ENCODE data around the gene ZNF860.
"Not testable (repeated sequence)": the region's sequence is repeated elsewhere in the genome, so short reads cannot be mapped to it uniquely, and the experiment has no call there.

ZNF860 gene

GRCh38 chr3:32003380-32003779 is 21.8 kb downstream of the ZNF860 start:
- Histone ChIP-seq H3K9ac (ENCODE audit: low read length) (no peak overlapping the region), H3K9me3 (ENCODE audit: control insufficient read depth, low read length) (no peaks in the 10 kb centered on the region)

GRCh38 chr3:32004113-32004765 is 22.7 kb downstream of the ZNF860 start:
- no peaks in the 10 kb centered on the region for H3K4me1 ChIP-seq (ENCODE audit: control insufficient read depth, insufficient read depth, low read length)
- no peaks in the 10 kb centered on the region for H3K9me3 ChIP-seq (ENCODE audit: control insufficient read depth, low read length)
- no peak overlapping the region for H3K4me3 ChIP-seq (ENCODE audit: low read length)
- no peaks in the 10 kb centered on the region for H3K27me3 ChIP-seq (ENCODE audit: control insufficient read depth, insufficient read depth, low read length)
- H3K36me3 ChIP-seq (ENCODE audit: control insufficient read depth, insufficient read depth, low read length) = no peaks in the 10 kb centered on the region
- no peak overlapping the region for H3K9ac ChIP-seq (ENCODE audit: low read length)

More at GRCh38 chr3:32003380-32003779, 21.8 kb downstream of the ZNF860 start:
- H3K27me3 ChIP-seq (ENCODE audit: control insufficient read depth, insufficient read depth, low read length) = no peaks in the 10 kb centered on the region
- no peak overlapping the region for H3K4me3 ChIP-seq (ENCODE audit: low read length)
- H3K4me1 ChIP-seq (ENCODE audit: control insufficient read depth, insufficient read depth, low read length) = no peaks in the 10 kb centered on the region
- H3K36me3 ChIP-seq (ENCODE audit: control insufficient read depth, insufficient read depth, low read length) = no peaks in the 10 kb centered on the region

GRCh38 chr3:32009101-32009500 is 27.6 kb downstream of the ZNF860 start:
- H3K27me3 ChIP-seq (ENCODE audit: control insufficient read depth, insufficient read depth, low read length) = no peaks in the 10 kb centered on the region
- H3K4me3 ChIP-seq (ENCODE audit: low read length) = no peak overlapping the region
- no peaks in the 10 kb centered on the region for H3K9me3 ChIP-seq (ENCODE audit: control insufficient read depth, low read length)
- H3K36me3 ChIP-seq (ENCODE audit: control insufficient read depth, insufficient read depth, low read length) = no peaks in the 10 kb centered on the region
- H3K9ac ChIP-seq (ENCODE audit: low read length) = no peak overlapping the region
- no peaks in the 10 kb centered on the region for H3K4me1 ChIP-seq (ENCODE audit: control insufficient read depth, insufficient read depth, low read length)

- Histone ChIP-seq H3K36me3 (ENCODE audit: control insufficient read depth, insufficient read depth, low read length) (no peaks in the 10 kb centered on the region), H3K4me1 (ENCODE audit: control insufficient read depth, insufficient read depth, low read length) (no peaks in the 10 kb centered on the region), H3K9ac (ENCODE audit: low read length) (no peak overlapping the region), H3K27me3 (ENCODE audit: control insufficient read depth, insufficient read depth, low read length) (no peaks in the 10 kb centered on the region), H3K4me3 (ENCODE audit: low read length) (no peak overlapping the region), H3K9me3 (ENCODE audit: control insufficient read depth, low read length) (no peaks in the 10 kb centered on the region)
Observed at GRCh38 chr3:32009957-32010356, 28.4 kb downstream of the ZNF860 start.

GRCh38 chr3:32010699-32011098 is 29.1 kb downstream of the ZNF860 start:
- not testable (repeated sequence) for H3K27me3 ChIP-seq (ENCODE audit: control insufficient read depth, insufficient read depth, low read length); H3K9me3 ChIP-seq (ENCODE audit: control insufficient read depth, low read length); H3K4me1 ChIP-seq (ENCODE audit: control insufficient read depth, insufficient read depth, low read length); H3K36me3 ChIP-seq (ENCODE audit: control insufficient read depth, insufficient read depth, low read length); H3K9ac ChIP-seq (ENCODE audit: low read length); H3K4me3 ChIP-seq (ENCODE audit: low read length)

GRCh38 chr3:32015638-32016037 is 34.1 kb downstream of the ZNF860 start:
- not testable (repeated sequence) for H3K4me3 ChIP-seq (ENCODE audit: low read length); H3K36me3 ChIP-seq (ENCODE audit: control insufficient read depth, insufficient read depth, low read length); H3K9me3 ChIP-seq (ENCODE audit: control insufficient read depth, low read length); H3K27me3 ChIP-seq (ENCODE audit: control insufficient read depth, insufficient read depth, low read length); H3K9ac ChIP-seq (ENCODE audit: low read length)
- H3K4me1 ChIP-seq (ENCODE audit: control insufficient read depth, insufficient read depth, low read length) = peaks cover 17% of the 10 kb centered on the region

GRCh38 chr3:32017286-32017685 is 35.7 kb downstream of the ZNF860 start:
- H3K9ac ChIP-seq (ENCODE audit: low read length) = no peak overlapping the region
- peaks cover 17% of the 10 kb centered on the region for H3K4me1 ChIP-seq (ENCODE audit: control insufficient read depth, insufficient read depth, low read length)
- H3K9me3 ChIP-seq (ENCODE audit: control insufficient read depth, low read length) = no peaks in the 10 kb centered on the region
- H3K36me3 ChIP-seq (ENCODE audit: control insufficient read depth, insufficient read depth, low read length) = no peaks in the 10 kb centered on the region
- no peaks in the 10 kb centered on the region for H3K27me3 ChIP-seq (ENCODE audit: control insufficient read depth, insufficient read depth, low read length)
- H3K4me3 ChIP-seq (ENCODE audit: low read length) = no peak overlapping the region

GRCh38 chr3:32018757-32019564 is 37.4 kb downstream of the ZNF860 start:
- Histone ChIP-seq H3K36me3 (ENCODE audit: control insufficient read depth, insufficient read depth, low read length) (no peaks in the 10 kb centered on the region), H3K9me3 (ENCODE audit: control insufficient read depth, low read length) (no peaks in the 10 kb centered on the region), H3K9ac (ENCODE audit: low read length) (no peak overlapping the region), H3K4me1 (ENCODE audit: control insufficient read depth, insufficient read depth, low read length) (peaks cover 24% of the 10 kb centered on the region), H3K4me3 (ENCODE audit: low read length) (no peak overlapping the region), H3K27me3 (ENCODE audit: control insufficient read depth, insufficient read depth, low read length) (no peaks in the 10 kb centered on the region)

- Histone ChIP-seq H3K4me3 (ENCODE audit: low read length) (no peak overlapping the region), H3K27me3 (ENCODE audit: control insufficient read depth, insufficient read depth, low read length) (no peaks in the 10 kb centered on the region), H3K9me3 (ENCODE audit: control insufficient read depth, low read length) (no peaks in the 10 kb centered on the region), H3K9ac (ENCODE audit: low read length) (no peak overlapping the region), H3K4me1 (ENCODE audit: control insufficient read depth, insufficient read depth, low read length) (peaks cover 24% of the 10 kb centered on the region), H3K36me3 (ENCODE audit: control insufficient read depth, insufficient read depth, low read length) (no peaks in the 10 kb centered on the region)
Observed at GRCh38 chr3:32021155-32021554, 39.6 kb downstream of the ZNF860 start.

- no peaks in the 10 kb centered on the region for H3K27me3 ChIP-seq (ENCODE audit: control insufficient read depth, insufficient read depth, low read length)
- no peak overlapping the region for H3K4me3 ChIP-seq (ENCODE audit: low read length)
- H3K4me1 ChIP-seq (ENCODE audit: control insufficient read depth, insufficient read depth, low read length) = peaks cover 24% of the 10 kb centered on the region
- no peaks in the 10 kb centered on the region for H3K36me3 ChIP-seq (ENCODE audit: control insufficient read depth, insufficient read depth, low read length)
- no peaks in the 10 kb centered on the region for H3K9me3 ChIP-seq (ENCODE audit: control insufficient read depth, low read length)
- no peak overlapping the region for H3K9ac ChIP-seq (ENCODE audit: low read length)
Observed at GRCh38 chr3:32021748-32022147, 40.2 kb downstream of the ZNF860 start.

GRCh38 chr3:32022947-32023346 is 41.4 kb downstream of the ZNF860 start:
- Histone ChIP-seq H3K27me3 (ENCODE audit: control insufficient read depth, insufficient read depth, low read length) (no peaks in the 10 kb centered on the region), H3K4me1 (ENCODE audit: control insufficient read depth, insufficient read depth, low read length) (peaks cover 24% of the 10 kb centered on the region), H3K36me3 (ENCODE audit: control insufficient read depth, insufficient read depth, low read length) (no peaks in the 10 kb centered on the region), H3K4me3 (ENCODE audit: low read length) (no peak overlapping the region), H3K9me3 (ENCODE audit: control insufficient read depth, low read length) (no peaks in the 10 kb centered on the region), H3K9ac (ENCODE audit: low read length) (no peak overlapping the region)

- H3K36me3 ChIP-seq (ENCODE audit: control insufficient read depth, insufficient read depth, low read length) = no peaks in the 10 kb centered on the region
Observed at GRCh38 chr3:32026593-32026992, 45.0 kb downstream of the ZNF860 start.

More at GRCh38 chr3:32026593-32026992, 45.0 kb downstream of the ZNF860 start:
- H3K9me3 ChIP-seq (ENCODE audit: control insufficient read depth, low read length) = no peaks in the 10 kb centered on the region
- H3K4me1 ChIP-seq (ENCODE audit: control insufficient read depth, insufficient read depth, low read length) = peaks cover 7% of the 10 kb centered on the region
- H3K9ac ChIP-seq (ENCODE audit: low read length) = no peak overlapping the region
- H3K4me3 ChIP-seq (ENCODE audit: low read length) = no peak overlapping the region
- H3K27me3 ChIP-seq (ENCODE audit: control insufficient read depth, insufficient read depth, low read length) = no peaks in the 10 kb centered on the region
